SK-N-SH (cell line): ENCODE measurements around the gene CDH2.

ENCODE experiments used
- FOSL2 ChIP-seq: IDR thresholded peaks from 2 replicates; pipeline ENCODE4 v1.4.0; 2012; ENCODE audit warnings: low read depth, mild to moderate bottlenecking, moderate library complexity, borderline replicate concordance
- RCOR1 ChIP-seq: fragments of 150-350 bp; IDR thresholded peaks from 2 replicates; pipeline ENCODE4 v1.6.1; 2017; ENCODE audit warnings: antibody characterized with exemption, low read length
- TF ChIP-seq, protein P1 (sequence below): fragments of 200-600 bp; sonication (generic); IDR thresholded peaks from 2 replicates; pipeline ENCODE4 v1.6.1; 2017; ENCODE audit warnings: antibody characterized with exemption, mild to moderate bottlenecking, moderate library complexity

DNA sequence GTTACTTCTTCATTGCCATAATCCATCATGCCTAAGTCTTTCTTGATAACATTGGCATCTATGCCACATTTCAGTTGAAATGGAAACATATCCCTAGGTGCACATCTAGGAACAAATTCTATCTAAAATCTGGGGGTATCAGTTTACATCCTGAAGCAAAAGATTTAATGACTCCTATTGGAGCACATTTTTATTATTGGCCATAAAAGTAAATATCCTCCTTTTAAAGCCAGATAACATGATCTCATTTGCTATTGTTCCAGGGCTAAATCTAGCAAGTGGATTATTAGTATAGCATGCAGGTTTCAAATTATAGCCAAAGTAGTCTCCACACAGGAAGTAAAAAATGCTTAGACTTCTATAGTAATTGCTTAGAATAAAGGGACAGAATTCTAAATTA is 193.2 kb downstream of the CDH2 start:
- TF ChIP-seq RCOR1 (no peak), FOSL2 (no peak)
- TF ChIP-seq, protein P1, sequence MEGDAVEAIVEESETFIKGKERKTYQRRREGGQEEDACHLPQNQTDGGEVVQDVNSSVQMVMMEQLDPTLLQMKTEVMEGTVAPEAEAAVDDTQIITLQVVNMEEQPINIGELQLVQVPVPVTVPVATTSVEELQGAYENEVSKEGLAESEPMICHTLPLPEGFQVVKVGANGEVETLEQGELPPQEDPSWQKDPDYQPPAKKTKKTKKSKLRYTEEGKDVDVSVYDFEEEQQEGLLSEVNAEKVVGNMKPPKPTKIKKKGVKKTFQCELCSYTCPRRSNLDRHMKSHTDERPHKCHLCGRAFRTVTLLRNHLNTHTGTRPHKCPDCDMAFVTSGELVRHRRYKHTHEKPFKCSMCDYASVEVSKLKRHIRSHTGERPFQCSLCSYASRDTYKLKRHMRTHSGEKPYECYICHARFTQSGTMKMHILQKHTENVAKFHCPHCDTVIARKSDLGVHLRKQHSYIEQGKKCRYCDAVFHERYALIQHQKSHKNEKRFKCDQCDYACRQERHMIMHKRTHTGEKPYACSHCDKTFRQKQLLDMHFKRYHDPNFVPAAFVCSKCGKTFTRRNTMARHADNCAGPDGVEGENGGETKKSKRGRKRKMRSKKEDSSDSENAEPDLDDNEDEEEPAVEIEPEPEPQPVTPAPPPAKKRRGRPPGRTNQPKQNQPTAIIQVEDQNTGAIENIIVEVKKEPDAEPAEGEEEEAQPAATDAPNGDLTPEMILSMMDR: no peak
